HG02973 (cell line): Measurements from ENCODE around the gene CCDC60.

Experiments
- ATAC-seq: cut with Tn5 transposase; IDR thresholded peaks from one replicate; pipeline ENCODE4 v1.9.1; 2021; ENCODE audit warnings: moderate library complexity; ENCODE audit not compliant: unreplicated experiment

The CCDC60 gene

DNA sequence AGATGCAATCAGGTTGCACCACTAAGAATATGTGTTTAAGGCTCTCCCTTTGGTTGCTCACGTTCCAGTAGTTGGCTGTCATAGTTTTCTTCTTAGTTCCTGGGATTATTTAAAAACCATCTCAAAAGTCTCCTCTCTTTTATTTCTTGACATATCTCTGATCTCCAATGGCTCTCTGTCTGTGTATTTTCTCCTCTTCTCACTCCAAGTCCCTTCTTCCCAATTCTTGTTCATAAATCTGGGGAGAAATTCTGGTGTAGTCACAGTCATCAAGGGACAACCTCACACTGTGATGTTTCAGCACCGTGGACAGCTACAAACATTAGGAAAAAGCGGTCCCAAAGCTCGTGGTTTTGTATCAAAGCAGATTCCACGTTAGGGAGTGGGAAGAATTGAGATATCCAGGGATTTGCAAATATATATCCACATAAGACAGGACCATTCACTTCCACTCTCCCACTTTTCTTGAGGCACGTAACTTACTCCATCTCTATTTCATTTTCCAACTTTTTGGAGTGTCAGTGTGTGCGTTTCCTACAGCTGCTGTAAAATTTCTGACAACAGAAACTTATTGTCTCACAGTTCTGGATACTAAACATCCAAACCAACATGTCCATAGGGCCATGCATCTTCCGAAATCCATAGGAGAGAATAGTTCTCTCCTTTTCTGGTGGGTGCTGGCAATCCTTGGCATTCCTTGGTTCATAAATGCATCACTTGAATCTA is 178.4 kb downstream of the CCDC60 start:
- no peak for ATAC-seq

DNA sequence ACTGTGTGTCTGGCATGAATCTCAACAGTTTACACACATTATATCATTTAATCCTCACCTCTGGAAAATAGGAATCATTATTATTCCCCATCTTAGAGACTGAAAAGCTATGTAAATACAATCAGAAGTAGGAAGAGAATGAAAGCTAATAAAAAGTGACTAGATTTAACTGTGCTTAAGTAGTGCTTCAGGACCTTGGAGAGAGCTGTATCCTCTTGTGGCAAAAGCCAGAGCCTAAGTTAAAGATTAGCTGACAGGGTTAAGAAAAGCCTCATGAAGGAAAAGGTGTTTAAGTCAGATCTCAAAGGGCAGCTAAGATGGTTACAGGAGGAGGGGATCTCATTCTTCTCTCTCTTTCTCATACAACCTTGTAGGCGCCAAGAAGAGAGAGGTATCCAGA is 193.7 kb downstream of the CCDC60 start:
- ATAC-seq = no peak

DNA sequence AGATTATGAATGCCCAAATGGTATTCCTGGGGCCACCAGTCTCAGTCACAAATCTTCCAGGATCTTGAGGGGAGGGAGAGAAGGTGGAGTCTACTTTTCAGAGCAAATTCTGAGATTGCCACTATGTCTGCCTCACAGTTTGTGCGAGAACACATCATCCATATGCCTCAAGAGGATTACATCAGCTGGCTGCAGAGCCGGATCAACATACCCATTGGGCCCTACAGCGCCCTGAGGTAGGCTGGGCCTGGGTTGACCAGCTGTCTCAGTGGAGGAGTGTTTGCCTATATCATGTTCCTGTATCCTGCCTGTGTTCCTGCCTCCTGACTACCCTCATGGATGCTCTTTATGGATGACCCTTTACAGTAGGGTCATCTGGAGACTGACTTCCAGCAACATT is 205.9 kb downstream of the CCDC60 start:
- no peak for ATAC-seq

DNA sequence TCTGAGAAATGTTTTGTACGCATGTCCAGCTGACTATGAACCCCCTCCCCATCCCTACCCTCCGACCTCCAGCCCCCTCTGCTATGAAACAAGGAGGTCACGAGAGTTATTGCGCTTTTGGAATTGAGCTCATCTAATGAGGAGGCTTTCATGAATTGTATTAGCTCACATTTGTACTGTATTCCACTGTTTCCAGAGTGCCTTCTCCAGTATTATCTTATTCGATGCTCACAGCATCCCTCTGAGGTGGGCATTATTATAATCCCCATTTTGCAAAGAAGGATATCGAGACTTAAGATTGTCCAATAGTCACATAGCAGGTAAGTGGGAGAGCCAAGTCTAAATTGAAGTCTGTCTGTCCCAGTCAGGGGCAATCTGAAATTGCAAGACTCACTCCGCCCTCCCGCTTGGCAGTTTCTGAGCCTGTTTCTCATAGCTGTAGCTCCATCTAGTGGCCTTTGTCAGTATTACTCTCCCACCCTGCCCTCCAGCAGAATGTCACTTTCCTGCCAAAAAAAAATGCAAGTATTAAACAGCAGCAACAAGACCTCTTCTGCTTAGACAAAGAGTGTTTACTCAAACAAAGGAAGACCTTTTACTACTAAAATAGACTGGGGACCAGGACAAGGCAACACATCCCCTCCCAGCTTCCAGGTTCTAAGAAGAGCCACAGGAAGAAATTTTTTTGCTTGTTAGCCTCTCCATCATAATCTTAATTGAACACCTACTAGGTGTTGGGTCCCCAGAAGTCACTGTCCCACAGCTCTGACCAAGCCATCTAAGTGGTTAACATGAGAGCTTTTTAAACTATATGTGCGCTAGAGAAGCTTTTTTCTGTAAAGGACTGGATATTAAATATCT is 210.5 kb downstream of the CCDC60 start:
- peak; percentile 69 for ATAC-seq

DNA sequence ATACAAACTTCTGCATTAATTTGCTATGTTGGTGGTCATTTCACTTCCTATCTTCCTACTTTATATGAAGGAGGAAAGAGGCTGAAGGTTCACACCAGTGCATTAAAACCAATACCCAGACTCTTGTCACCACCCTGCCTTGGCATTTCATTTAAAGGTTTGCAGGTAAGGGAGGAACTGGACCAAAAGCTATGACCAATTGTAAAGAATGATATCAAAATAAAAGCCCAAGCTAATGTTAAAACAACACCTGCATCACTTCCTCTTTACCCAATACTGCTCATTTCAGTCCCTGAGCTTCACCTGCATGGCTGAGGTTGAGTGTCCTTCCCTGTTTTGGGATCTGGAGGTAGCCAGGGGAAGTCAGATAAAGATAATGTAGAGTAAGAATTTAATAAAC is 211.8 kb downstream of the CCDC60 start:
- no peak for ATAC-seq

DNA sequence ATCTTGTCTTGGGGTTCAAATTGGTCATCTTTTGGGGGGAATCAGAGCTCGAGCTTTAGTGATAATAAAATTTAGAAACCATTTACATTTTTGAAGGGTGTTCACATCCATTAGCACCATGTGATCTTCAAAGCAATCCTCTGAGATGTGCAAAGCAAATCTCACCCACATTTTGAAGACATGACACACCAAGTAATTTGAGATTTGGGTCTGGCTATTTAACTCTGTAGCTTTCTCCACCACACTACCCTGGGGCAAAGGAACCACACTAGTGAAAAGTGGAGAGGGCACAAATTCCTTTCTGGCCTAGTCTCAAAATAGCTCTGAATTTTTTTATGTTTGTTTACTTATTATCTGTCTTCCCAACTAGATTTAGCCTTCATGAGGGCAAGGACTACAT is 212.5 kb downstream of the CCDC60 start:
- ATAC-seq = no peak

DNA sequence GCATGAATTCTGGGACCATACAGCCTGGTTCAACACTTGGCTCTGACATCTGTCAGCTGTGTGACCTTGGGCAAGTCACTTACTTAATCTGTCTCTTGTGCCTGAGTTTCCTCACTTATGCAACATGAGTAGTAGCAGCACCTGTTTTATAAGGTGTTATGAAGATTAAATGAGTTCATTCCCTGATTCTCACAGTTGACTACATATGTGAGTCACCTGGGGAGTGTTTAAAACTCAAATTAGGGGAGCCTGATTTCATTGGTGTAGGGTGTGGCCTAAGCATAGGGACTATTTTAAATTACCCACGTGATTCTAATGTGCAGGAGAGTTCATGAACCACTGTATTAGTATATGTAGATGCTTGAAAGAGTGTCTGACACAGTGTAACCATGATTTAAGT is 222.3 kb downstream of the CCDC60 start:
- ATAC-seq = no peak

DNA sequence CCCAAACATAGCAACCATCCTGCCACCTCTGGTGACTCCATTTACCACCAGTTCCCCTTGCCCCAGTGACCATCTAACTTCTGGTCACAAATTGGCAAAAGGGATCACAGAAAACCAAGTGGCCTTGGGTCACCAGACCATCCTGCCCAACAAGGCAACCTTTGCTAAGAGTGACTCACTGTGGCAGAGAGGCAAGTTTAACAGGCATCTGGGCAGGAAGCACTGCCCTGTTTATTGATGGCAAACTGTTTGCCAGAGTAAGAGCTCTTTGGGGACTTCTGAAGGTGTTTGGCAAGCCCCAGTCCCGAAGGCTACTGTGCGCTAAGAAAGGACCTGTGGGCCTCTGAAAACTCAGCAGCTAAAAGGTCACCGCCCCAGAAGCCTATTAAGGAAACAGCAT is 230.9 kb downstream of the CCDC60 start:
- ATAC-seq = no peak

DNA sequence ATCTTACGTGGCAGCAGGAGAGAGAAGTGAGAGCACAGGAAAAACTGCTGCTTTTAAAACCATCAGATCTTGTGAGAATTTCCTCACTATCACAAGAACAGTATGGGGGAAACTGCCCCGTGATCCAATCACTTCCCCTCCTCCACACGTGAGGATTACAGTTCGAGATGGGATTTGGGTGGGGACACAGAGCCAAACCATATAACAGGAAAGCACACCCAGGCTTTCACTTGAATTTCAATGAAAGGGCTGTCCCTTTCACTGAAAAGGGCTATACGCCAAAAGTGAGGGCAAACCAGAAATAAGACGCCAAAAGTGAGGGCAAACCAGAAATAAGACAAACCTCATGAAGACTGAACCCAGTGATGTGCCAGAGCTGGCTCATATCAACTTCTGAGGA is 236.2 kb downstream of the CCDC60 start:
- ATAC-seq = no peak

DNA sequence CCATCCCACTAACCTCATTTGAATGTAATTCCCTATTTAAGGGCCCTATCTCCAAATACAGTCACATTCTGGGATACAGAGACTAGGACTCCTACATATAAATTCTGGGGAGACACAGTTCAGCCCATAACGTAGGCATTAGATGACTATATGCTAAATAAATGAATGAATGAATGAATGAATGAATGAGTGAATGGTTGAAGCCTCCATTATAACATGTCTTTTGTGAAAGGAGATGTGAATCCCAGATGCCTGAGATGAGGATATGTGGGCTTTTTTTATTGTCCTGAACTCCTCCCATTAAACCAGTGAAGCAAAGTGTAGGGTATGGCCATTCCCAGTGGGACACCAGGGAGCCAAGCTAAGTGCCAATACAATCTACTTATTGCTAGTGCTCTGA is 238.6 kb downstream of the CCDC60 start:
- no peak for ATAC-seq

DNA sequence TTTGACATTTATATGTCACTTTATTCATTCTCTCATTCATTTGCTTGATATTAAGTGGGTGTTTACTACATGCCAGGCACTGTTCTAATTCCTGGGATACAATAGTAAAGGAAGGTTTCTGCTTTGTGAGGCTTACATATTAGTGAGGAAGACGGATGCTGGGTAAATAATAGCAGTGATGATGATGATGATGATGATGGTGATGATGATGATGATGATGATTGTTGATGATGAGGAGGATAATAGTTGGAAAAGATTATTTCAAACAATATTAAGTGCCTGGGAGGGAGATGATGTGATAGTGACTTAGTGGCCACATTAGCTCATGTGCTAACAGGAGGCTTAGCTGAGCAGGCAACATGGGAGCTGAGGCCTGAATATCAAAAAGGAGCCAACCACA is 239.7 kb downstream of the CCDC60 start:
- ATAC-seq = no peak

DNA sequence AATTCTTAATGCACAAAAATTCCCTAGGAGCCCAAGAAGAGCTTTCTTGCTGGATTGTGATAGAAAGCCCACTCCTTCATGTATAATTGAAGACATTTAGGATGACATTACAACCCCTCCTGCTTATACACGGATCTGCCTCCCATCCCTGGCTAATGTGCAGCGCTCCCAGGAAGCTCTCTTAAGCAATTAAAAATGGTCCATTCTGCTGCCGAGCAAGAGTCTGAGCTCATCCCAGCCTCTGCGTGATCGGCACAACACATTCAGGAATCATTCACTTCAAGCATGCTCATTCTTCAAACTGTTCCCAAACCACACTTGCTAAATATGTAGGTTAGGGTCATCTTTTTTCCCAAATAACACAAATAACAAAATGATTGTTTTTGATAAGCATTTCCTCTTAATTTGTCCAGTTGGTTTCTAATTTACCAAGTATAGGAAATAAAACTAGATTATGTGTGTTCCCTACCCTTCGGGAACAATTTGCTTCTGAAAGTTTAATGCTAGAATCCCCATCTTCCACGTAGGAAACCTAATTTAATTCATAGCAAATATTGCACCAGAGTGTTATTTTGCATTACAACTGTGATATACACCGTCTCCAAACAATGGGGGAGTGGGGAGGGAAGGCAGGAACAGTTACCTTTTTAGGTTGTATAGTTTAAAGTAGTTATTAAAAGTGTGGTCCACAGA is 241.7 kb downstream of the CCDC60 start:
- no peak for ATAC-seq

DNA sequence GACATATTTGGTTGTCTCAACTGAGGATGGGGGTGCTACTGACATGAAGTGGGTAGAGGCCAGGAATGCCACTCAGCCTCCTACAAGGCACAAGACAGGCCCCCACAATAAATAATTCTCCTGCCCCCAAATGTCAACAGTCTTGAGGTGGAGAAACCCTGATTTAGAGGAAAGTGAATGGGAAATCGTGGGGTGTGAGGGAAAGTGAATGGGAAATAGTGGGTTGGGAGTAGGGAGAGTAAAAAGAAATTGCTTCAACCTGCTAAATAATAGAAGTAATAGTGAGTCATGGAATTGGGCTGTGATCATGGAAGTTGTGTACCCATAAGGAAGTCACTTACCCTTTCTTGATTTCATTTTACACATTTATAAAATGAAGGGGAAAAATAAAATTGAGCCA is 242.4 kb downstream of the CCDC60 start:
- no peak for ATAC-seq

DNA sequence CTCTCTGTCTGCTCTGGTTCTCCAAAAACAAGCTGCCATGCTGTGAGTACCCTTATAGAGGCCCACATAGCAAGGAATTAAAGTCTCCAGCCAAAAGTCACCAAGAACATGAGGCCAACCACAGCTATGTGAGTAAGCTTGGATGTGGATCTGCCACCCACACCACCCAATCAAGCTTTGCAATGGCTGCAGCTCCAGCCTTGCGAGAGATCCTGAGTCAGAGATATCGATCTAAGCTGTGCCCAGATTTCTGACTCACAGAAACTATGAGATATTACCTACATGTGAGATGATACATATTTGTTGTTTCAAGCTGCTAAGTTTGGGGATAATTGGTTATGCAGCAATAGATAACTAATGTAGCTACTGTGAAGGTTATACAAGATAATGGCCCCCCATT is 243.6 kb downstream of the CCDC60 start:
- ATAC-seq = no peak

DNA sequence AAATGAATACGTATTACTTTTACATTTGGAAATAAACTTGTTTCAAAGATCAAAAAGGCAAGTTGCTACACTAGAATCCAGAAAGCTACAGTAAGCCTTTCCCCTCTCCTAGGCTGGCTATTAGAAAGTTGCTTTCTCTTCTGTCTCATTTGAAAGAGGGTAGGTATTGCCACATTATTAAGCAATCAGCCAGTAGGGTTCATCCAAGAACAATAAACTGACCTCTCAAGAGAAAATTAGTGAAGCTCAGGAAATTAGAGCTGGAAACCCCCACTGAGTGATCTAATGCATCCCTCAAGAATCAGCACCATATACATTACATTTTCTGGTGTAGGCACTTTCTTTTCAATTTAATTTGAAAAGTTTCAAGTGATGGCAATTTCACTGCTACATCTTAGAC is 254.6 kb downstream of the CCDC60 start:
- ATAC-seq = no peak

DNA sequence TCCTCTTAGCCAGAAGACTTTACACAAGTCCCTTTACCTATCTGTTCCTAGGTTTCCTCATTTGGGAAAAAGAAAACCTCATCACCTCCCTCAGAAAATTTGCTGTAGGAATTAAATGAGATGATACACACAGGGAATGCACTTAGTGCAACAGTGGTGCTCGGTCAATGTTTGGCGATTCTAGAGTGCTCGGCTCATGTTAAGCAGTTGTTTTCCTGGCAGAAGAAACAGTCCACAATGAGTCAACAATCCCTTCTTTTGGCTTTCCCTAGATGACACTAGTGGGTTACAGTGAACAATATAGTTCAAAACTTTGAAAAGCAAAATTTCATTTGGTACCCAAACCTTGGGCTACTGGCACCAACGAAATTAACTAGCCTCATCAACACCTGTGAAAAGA is 255.1 kb downstream of the CCDC60 start:
- ATAC-seq = no peak
